AG10803 (cell line): ENCODE measurements around the gene IL22RA2.

Source experiments
- DNase-seq: peaks from one replicate; pipeline ENCODE4 v3.0.0; 2010; ENCODE audit warnings: low read depth
- H3K4me3 ChIP-seq: 2 replicates; pipeline ENCODE4 v1.5.1; 2011; ENCODE audit warnings: mild to moderate bottlenecking, low read length, control low read depth
- CTCF ChIP-seq: conservative IDR thresholded peaks from 2 replicates; pipeline ENCODE4 v1.5.1; 2011; ENCODE audit warnings: mild to moderate bottlenecking, low read length, control low read depth, inconsistent platforms

IL22RA2 gene

GRCh38 chr6:137147195-137147594 is 26.2 kb downstream of the IL22RA2 start:
- H3K4me3 ChIP-seq = no peak overlapping the region
- no peak for TF ChIP-seq CTCF
- DNase-seq = no peak

- no peak for TF ChIP-seq CTCF
- no peak overlapping the region for H3K4me3 ChIP-seq
- no peak for DNase-seq
These were observed 27.2 kb downstream of the IL22RA2 start for GRCh38 chr6:137146206-137146605.

GRCh38 chr6:137145421-137145820 is 28.0 kb downstream of the IL22RA2 start:
- no peak overlapping the region for H3K4me3 ChIP-seq
- TF ChIP-seq CTCF = no peak
- DNase-seq = peak; percentile 13

GRCh38 chr6:137136065-137136464 is 37.4 kb downstream of the IL22RA2 start:
- no peak overlapping the region for H3K4me3 ChIP-seq
- no peak for DNase-seq

GRCh38 chr6:137134483-137134882 is 39.0 kb downstream of the IL22RA2 start:
- TF ChIP-seq CTCF = no peak
- H3K4me3 ChIP-seq = no peak overlapping the region
- no peak for DNase-seq

More at GRCh38 chr6:137136065-137136464, 37.4 kb downstream of the IL22RA2 start:
- TF ChIP-seq CTCF = peak; percentile 27; the same call in 1 of the 2 replicates

- H3K4me3 ChIP-seq = no peak overlapping the region
- DNase-seq = no peak
- TF ChIP-seq CTCF = no peak
These were observed 40.3 kb downstream of the IL22RA2 start for GRCh38 chr6:137133122-137133521.

- DNase-seq = no peak
- no peak for TF ChIP-seq CTCF
- H3K4me3 ChIP-seq = no peak overlapping the region
These were observed 46.5 kb downstream of the IL22RA2 start for GRCh38 chr6:137126875-137127485.
